HepG2 (cell line): ENCODE data around the gene OAT. TPM values are rescaled to one million over a fixed set of nuclear protein-coding genes. Genes with fewer than 3 reads are reported as not detected.

Experiments
- ATAC-seq: fragments of 200-7000 bp; cut with Tn5 transposase; 3 replicates; pipeline ENCODE4 v1.9.1; 2020; ENCODE audit warnings: mild to moderate bottlenecking, moderate library complexity
- BruUV-seq: library from RNA; stranded (reverse); fragments of 400-500 nt; replicated peaks from 2 replicates; lab custom pipeline; 2021; lab: Mats Ljungman, UMichigan
- CTCF ChIA-PET: fragments of 300-600 bp; formaldehyde crosslinking; extraction: SDS; loops from one replicate; lab custom pipeline; 2021; ENCODE audit warnings: low total read pairs, inconsistent platforms, low intra/inter-chr PET ratio; lab: Yijun Ruan, JAX
- POLR2A ChIA-PET: fragments of 350-600 bp; sonication (Branson Sonifier 250); formaldehyde crosslinking; loops from one replicate; lab custom pipeline; 2020; ENCODE audit warnings: antibody characterized with exemption, inconsistent platforms; lab: Yijun Ruan, JAX
- DNase-seq: peaks from one replicate; pipeline ENCODE4 v3.0.0-alpha.2; 2015; ENCODE audit warnings: low spot score
- FAIRE-seq: peaks from 3 replicates; lab custom pipeline; 2011; peaks lifted over from hg19 to GRCh38; lab: Jason Lieb, UNC
- H2AFZ ChIP-seq: one replicate; pipeline ENCODE4 v1.6.1; 2011; ENCODE audit warnings: low read length, inconsistent platforms
- H3K27ac ChIP-seq: fragments of 300-600 bp; 3 replicates; pipeline ENCODE4 v1.8.0; 2011; ENCODE audit warnings: mixed run types, mild to moderate bottlenecking, mixed read lengths, low read length, inconsistent platforms; ENCODE audit not compliant: insufficient read depth; ENCODE audit errors: extremely low read length
- H3K27me3 ChIP-seq, 2 experiments: fragments of 200-600 bp in 1 of 2; 2 replicates in 1 of 2; 3 replicates in 1 of 2; pipeline versions ENCODE4 v1.6.0 to v1.8.0; 2011; ENCODE audit warnings: low read length in 2 of 2, mild to moderate bottlenecking in 2 of 2, moderate library complexity in 2 of 2, inconsistent platforms in 1 of 2; ENCODE audit not compliant: insufficient read depth in 2 of 2, control insufficient read depth in 1 of 2
- H3K36me3 ChIP-seq, 2 experiments: fragments of 200-600 bp in 1 of 2; replicated peaks in 1 of 2; 2 replicates in 1 of 2; 3 replicates in 1 of 2; pipeline versions ENCODE4 v1.5.1 to v1.8.0; 2011; ENCODE audit warnings: low read length in 2 of 2, inconsistent platforms in 1 of 2; ENCODE audit not compliant: insufficient read depth in 2 of 2, control insufficient read depth in 1 of 2
- H3K4me1 ChIP-seq: 2 replicates; pipeline ENCODE4 v1.5.1; 2012; ENCODE audit warnings: low read length, inconsistent platforms; ENCODE audit not compliant: insufficient read depth
- H3K4me2 ChIP-seq: 2 replicates; pipeline ENCODE4 v1.6.0; 2011; ENCODE audit warnings: low read depth, low read length, inconsistent platforms
- H3K4me3 ChIP-seq, 3 experiments: fragments of 200-600 bp in 1 of 3; sonication (generic), shearing (Covaris generic) in 1 of 3; replicated peaks in 1 of 3; 2 replicates each; pipeline ENCODE4 v1.5.1; 2011 to 2016; ENCODE audit warnings: low read length in 3 of 3, inconsistent platforms in 2 of 3, low read depth in 2 of 3, mild to moderate bottlenecking in 2 of 3, control low read depth in 1 of 3, mixed read lengths in 1 of 3; ENCODE audit not compliant: insufficient read depth in 1 of 3
- H3K79me2 ChIP-seq: one replicate; pipeline ENCODE4 v1.6.1; 2011; ENCODE audit warnings: low read length, inconsistent platforms; ENCODE audit not compliant: insufficient read depth
- H3K9ac ChIP-seq: 2 replicates; pipeline ENCODE4 v1.6.0; 2011; ENCODE audit warnings: mild to moderate bottlenecking, low read depth, low read length, inconsistent platforms; ENCODE audit not compliant: insufficient read depth
- H3K9me3 ChIP-seq: 2 replicates; pipeline ENCODE4 v1.5.1; 2012; ENCODE audit warnings: mild to moderate bottlenecking, low read length
- H4K20me1 ChIP-seq: 2 replicates; pipeline ENCODE4 v1.6.0; 2011; ENCODE audit warnings: inconsistent platforms, mild to moderate bottlenecking, low read length, moderate library complexity; ENCODE audit not compliant: insufficient read depth
- ELF3 ChIP-seq: IDR thresholded peaks from 2 replicates; pipeline ENCODE4 v1.6.1; 2016; ENCODE audit warnings: missing genetic modification reagents, missing compliant biosample characterization
- MAFF ChIP-seq: IDR thresholded peaks from 2 replicates; pipeline ENCODE4 v1.6.1; 2011; ENCODE audit warnings: low read depth, low read length, improper control_type of control experiment
- MAFK ChIP-seq, 2 experiments: IDR thresholded peaks in 1 of 2; conservative IDR thresholded peaks in 1 of 2; 2 replicates each; pipeline ENCODE4 v1.6.1; 2011; ENCODE audit warnings: improper control_type of control experiment in 2 of 2, low read length in 2 of 2
- RAD21 ChIP-seq: fragments of 450-650 bp; formaldehyde crosslinking; IDR thresholded peaks from 2 replicates; pipeline ENCODE4 v1.5.0; 2020; ENCODE audit warnings: mild to moderate bottlenecking
- SIX1 ChIP-seq: sonication (generic); formaldehyde crosslinking; IDR thresholded peaks from 2 replicates; pipeline ENCODE4 v1.4.0; 2020; ENCODE audit warnings: missing genetic modification reagents, borderline replicate concordance
- SMC3 ChIP-seq: IDR thresholded peaks from 2 replicates; pipeline ENCODE4 v1.6.1; 2011; ENCODE audit warnings: low read length, improper control_type of control experiment
- STAG1 ChIP-seq: sonication (generic); formaldehyde crosslinking; IDR thresholded peaks from 2 replicates; pipeline ENCODE4 v1.4.0; 2020; ENCODE audit warnings: missing genetic modification reagents
- ZNF263 ChIP-seq: sonication (generic); formaldehyde crosslinking; IDR thresholded peaks from 2 replicates; pipeline ENCODE4 v1.4.0; 2020; ENCODE audit warnings: missing genetic modification reagents
- ZNF30 ChIP-seq: sonication (generic); formaldehyde crosslinking; IDR thresholded peaks from 2 replicates; pipeline ENCODE4 v1.5.0; 2020; ENCODE audit warnings: mild to moderate bottlenecking, missing genetic modification reagents
- ZNF382 ChIP-seq: sonication (generic); formaldehyde crosslinking; IDR thresholded peaks from 2 replicates; pipeline ENCODE4 v1.5.0; 2020; ENCODE audit warnings: missing genetic modification reagents, mild to moderate bottlenecking, borderline replicate concordance
- ZNF841 ChIP-seq: sonication (generic); formaldehyde crosslinking; IDR thresholded peaks from 2 replicates; pipeline ENCODE4 v1.8.1; 2023; ENCODE audit warnings: missing genetic modification reagents, borderline replicate concordance
- WGBS: methylation state at CpG from one replicate; pipeline ENCODE4 v1.1.6; 2017; ENCODE audit warnings: low lambda C conversion rate; 5-methylcytosine and 5-hydroxymethylcytosine counted together
- in situ Hi-C: cut with HindIII; loops from 2 replicates; pipeline ENCODE4 v1.10.0; 2017; ENCODE audit warnings: low pct_unique_long_range_greater_than_20kb; ENCODE audit not compliant: extremely low pct_ligation_motif_present
- intact Hi-C: fragments of 100-400 bp; cut with micrococcal nuclease; formaldehyde crosslinking; loops from one replicate; pipeline ENCODE4 v1.10.0; 2022; ENCODE audit not compliant: unreplicated experiment
- polyA plus RNA-seq, 8 experiments: library from polyadenylated mRNA; depleted of rRNA in 3 of 8; stranded (reverse) in 7 of 8; unstranded in 1 of 8; fragments of >200 nt; fragmentation: Illumina TruSeq in 4 of 8; extraction: Trizol in 4 of 8; gene quantifications; 2 replicates each; pipeline versions ENCODE4 v1.2.1 to v1.2.3, GENCODE V29; 2011 to 2016; ENCODE audit warnings: low read depth in 4 of 8, missing spikeins in 1 of 8, mixed read lengths in 1 of 8; ENCODE audit not compliant: insufficient read depth in 1 of 8
- total RNA-seq, 5 experiments: library from RNA; depleted of rRNA; stranded (reverse); fragments of >200 nt; fragmentation: Illumina TruSeq; extraction: Trizol; gene quantifications; 2 replicates each; pipeline ENCODE4 v1.2.3, GENCODE V29; 2016; ENCODE audit warnings: low read depth in 1 of 5
- TF ChIP-seq, protein P1 (sequence below): sonication (generic); formaldehyde crosslinking; IDR thresholded peaks from 2 replicates; pipeline ENCODE4 v1.5.0; 2020; ENCODE audit warnings: mild to moderate bottlenecking, missing genetic modification reagents, moderate library complexity
- TF ChIP-seq, protein P2 (sequence below): IDR thresholded peaks from 2 replicates; pipeline ENCODE4 v1.6.1; 2012; ENCODE audit warnings: low read depth, low read length, improper control_type of control experiment
- TF ChIP-seq, protein P3 (sequence below): sonication (generic); formaldehyde crosslinking; IDR thresholded peaks from 2 replicates; pipeline ENCODE4 v1.5.0; 2020; ENCODE audit warnings: missing genetic modification reagents, mild to moderate bottlenecking, borderline replicate concordance

OAT gene
- total and polyA plus RNA-seq, 2 of the 13 experiments (the other 11 are each of a cell fraction or from before 2014, with no cell fraction given): 87.8 to 96.7 TPM

DNA sequence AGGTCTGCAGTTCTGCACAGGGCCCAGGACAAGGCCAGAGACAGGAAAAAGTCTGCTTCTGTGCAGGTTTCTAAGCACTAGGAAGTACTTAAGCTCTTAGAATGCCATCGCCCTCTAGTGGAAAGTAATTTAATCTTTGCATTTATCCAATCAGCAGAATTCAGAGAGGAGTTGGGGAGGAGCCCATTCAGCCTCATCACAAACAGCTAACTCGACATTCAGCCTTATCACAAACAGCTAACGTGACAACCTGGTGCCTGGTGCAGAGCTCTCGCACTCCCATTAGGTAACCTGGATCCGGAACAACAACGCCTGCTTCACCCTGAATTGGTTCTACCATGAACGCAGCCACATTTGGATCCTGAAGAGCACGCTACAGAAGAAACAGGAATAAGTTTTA is 15.2 kb downstream of the OAT start:
- Histone ChIP-seq H3K4me2 (no peak overlapping the region), H3K9me3 (no peaks in the 10 kb centered on the region), H3K4me3 (no peak overlapping the region), H3K4me1 (no peaks in the 10 kb centered on the region), H2AFZ (no peak overlapping the region), H3K9ac (no peak overlapping the region), H4K20me1 (no peaks in the 10 kb centered on the region), H3K36me3 (peaks cover 11 to 64% of the 10 kb centered on the region in 2 experiments), H3K79me2 (no peaks in the 10 kb centered on the region), H3K27me3 (no peaks in the 10 kb centered on the region), H3K27ac (no peak overlapping the region)
- intact Hi-C loops (no loop called here), in situ Hi-C loops (no loop called here)
- ChIA-PET CTCF (interaction anchor here (1.3 kb wide), 2 partner anchors 100 to 409 kb away, joined by 3 to 8 read pairs; no protein-coding TSS in a partner anchor), POLR2A (interaction anchor here (2.6 kb wide), 1 partner anchor 16 kb away, joined by 12 read pairs; the partner anchor contains the start of gene OAT)
- TF ChIP-seq, protein P1, sequence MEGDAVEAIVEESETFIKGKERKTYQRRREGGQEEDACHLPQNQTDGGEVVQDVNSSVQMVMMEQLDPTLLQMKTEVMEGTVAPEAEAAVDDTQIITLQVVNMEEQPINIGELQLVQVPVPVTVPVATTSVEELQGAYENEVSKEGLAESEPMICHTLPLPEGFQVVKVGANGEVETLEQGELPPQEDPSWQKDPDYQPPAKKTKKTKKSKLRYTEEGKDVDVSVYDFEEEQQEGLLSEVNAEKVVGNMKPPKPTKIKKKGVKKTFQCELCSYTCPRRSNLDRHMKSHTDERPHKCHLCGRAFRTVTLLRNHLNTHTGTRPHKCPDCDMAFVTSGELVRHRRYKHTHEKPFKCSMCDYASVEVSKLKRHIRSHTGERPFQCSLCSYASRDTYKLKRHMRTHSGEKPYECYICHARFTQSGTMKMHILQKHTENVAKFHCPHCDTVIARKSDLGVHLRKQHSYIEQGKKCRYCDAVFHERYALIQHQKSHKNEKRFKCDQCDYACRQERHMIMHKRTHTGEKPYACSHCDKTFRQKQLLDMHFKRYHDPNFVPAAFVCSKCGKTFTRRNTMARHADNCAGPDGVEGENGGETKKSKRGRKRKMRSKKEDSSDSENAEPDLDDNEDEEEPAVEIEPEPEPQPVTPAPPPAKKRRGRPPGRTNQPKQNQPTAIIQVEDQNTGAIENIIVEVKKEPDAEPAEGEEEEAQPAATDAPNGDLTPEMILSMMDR (CRISPR knock-in tag): peak; percentile 68
- TF ChIP-seq, protein P2, sequence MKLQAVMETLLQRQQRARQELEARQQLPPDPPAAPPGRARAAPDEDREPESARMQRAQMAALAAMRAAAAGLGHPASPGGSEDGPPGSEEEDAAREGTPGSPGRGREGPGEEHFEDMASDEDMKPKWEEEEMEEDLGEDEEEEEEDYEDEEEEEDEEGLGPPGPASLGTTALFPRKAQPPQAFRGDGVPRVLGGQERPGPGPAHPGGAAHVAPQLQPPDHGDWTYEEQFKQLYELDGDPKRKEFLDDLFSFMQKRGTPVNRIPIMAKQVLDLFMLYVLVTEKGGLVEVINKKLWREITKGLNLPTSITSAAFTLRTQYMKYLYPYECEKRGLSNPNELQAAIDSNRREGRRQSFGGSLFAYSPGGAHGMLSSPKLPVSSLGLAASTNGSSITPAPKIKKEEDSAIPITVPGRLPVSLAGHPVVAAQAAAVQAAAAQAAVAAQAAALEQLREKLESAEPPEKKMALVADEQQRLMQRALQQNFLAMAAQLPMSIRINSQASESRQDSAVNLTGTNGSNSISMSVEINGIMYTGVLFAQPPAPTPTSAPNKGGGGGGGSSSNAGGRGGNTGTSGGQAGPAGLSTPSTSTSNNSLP: peak; percentile 55; the same call in 1 of the 2 replicates
- TF ChIP-seq RAD21 (CRISPR knock-in tag) (peak; percentile 39; the same call in 1 of the 2 replicates), ZNF30 (CRISPR knock-in tag) (no peak), ELF3 (CRISPR knock-in tag) (0 out of 2 replicates have a peak, but pooled peaks have one; percentile 22), MAFK (conservative IDR thresholded peaks at IDR 0.05 in 1 of 2, IDR thresholded peaks at IDR 0.05 in 1 of 2; ENCODE audit: low read length in 2 of 2) (peak; percentile 54 to 64), STAG1 (CRISPR knock-in tag) (peak; percentile 62), SIX1 (CRISPR knock-in tag) (peak; percentile 96), ZNF382 (no peak), ZNF263 (peak; percentile 47), SMC3 (peak; percentile 30; the same call in 1 of the 2 replicates), ZNF841 (no peak), MAFF (peak; percentile 65)
- TF ChIP-seq, protein P3, sequence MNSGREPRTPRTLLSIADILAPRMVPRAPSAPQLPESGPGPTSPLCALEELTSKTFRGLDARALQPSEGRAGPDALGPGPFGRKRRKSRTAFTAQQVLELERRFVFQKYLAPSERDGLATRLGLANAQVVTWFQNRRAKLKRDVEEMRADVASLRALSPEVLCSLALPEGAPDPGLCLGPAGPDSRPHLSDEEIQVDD: no peak
- BruUV-seq: TSS peak; percentile 13
- peak; percentile 95 for ATAC-seq
- peak; percentile 82 for FAIRE-seq
- 67% methylated on average over 8 of the region's 8 CpGs for WGBS
- peak; percentile 78 for DNase-seq
